HG02884 (cell line): Measurements from ENCODE around the gene RPN2.

ENCODE experiments used
- ATAC-seq: cut with Tn5 transposase; IDR thresholded peaks from one replicate; pipeline ENCODE4 v1.9.1; 2021; ENCODE audit warnings: mild to moderate bottlenecking, moderate library complexity; ENCODE audit not compliant: unreplicated experiment

RPN2 gene

DNA sequence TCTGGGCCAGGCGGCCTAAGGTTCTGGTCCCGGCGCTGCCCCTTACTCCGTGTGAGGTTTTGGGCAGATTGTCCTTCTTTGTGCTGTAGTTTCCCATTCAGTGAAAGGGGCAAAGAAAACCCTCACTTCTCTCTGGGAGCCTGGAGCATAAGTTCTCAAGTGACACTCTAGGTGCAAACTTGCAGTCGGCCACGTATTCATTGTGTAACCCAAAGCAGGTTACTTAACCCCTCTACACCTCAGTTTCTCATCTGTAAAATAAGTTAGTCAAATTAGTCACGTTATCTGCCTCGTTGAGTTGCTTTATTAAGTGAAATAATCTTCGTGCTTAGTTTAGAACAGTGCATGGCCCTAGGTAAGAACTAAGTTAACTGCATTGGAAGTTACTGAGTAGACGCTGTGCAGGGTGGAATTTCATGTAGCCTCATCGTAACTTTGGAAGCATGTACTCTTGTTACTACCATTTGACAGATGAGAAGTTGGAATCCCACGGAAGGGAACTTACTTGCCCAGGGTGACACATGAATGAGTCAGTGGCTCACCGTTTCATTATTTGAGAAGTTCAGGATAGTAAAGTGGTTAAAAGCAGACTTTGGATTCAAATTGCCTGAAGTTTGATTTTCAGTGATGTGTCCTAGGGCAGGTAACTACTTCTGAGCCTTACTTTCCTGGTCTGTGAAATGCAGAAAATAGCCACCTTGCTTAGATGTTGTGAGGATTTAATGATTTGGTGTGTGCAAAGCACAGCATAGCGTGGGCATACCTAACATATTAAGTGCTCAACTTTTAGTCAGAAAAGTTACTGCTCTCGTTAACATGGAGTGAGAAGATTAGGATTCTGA is 774 bp downstream of the RPN2 start:
- no peak for ATAC-seq

DNA sequence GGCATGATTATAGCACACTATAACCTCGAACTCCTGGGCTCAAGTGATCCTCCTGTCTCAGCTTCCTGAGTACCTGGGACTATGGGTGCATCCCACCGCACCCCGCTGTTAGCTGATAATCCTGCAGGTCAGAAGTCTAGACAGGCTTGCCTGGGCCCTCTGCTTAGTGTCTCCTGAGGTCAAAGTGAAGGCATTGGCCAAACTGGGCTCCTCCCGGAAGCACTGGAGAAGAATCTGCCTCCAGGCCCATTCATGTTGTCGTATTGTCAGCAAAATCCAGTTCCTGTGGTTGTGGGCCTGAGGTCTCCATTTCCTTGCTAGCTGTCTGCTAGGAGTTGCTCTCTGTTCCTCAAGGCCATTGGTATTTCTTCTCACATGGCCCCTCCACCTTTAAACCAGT is 6.6 kb downstream of the RPN2 start:
- no peak for ATAC-seq

DNA sequence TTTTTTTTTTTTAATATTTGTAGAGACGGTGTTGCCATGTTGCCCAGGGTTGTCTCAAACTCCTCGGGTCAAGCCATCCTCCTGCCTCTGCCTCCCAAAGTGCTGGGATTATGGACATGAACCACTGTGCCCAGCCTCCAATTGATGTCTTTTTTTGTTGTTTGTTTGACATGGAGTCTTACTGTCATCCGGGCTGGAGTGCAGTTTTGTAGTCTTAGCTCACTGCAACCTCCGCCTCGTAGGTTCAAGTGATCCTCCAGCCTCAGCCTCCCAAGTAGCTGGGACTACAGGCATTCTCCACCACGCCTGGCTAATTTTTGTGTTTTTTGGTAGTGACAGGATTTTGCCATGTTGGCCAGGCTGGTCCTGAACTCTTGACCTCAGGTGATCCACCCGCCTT is 9.7 kb downstream of the RPN2 start:
- no peak for ATAC-seq

DNA sequence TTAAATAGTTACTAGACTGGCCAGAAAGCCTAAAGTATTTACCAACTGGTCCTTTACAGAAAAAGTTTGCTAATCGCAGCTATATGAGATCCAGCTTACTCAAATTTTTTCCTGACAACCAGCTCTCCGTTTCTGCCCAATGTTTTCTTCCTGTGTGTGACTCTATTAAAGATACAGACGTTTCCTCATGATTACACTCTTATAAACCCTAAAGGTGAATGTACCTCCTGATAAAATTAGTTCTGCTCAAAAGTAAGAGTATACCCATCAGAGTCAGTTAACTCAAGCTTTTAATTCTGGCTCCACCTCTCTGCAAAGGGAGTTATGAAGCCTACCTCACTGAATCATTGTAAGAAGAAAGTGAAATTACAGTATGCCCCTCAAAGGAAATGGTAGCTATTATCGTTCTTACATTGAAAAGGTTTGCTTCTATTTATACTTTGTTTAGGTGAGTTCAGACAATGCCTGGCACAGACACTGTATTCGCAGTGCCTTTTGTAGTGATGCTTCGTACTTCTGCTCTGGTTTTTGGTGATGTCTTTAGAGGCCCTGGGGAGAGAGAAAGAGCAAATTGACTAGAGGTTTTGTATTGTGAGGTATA is 10.4 kb downstream of the RPN2 start:
- ATAC-seq = no peak

DNA sequence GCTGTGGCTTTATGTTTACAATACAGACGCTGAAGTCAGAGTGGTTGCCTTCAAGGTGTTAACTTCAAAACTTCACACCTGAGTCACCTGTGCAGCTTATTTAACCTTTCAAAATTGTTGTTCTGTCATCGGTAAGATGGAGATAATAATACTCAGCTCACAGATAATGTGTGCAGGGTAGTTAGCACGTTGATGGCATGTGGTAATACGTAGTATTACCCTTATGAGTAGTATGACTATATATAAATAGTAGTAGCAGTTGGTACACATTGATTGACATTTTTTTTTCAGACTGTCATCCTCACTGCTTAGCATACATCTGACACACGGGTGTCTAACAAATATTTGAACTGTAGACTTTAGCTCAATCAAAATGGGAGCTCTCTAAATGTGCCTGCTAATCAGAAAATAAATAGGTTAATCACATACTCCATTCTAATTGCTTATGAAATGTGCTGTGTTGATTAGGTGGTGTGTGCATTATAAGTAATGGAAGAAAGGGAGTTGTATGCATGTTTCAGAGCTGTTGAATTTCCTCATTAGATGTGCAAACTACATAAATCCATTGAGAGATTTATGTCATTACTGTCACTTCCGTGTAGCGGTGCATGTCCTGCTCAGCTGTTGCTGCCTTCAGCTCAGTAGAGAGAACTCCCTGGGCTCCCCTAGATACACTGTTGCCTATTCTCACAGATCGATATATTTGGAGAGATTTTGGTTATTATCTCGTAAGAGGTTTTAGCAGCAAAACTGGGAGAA is 11.4 kb downstream of the RPN2 start:
- ATAC-seq = no peak

DNA sequence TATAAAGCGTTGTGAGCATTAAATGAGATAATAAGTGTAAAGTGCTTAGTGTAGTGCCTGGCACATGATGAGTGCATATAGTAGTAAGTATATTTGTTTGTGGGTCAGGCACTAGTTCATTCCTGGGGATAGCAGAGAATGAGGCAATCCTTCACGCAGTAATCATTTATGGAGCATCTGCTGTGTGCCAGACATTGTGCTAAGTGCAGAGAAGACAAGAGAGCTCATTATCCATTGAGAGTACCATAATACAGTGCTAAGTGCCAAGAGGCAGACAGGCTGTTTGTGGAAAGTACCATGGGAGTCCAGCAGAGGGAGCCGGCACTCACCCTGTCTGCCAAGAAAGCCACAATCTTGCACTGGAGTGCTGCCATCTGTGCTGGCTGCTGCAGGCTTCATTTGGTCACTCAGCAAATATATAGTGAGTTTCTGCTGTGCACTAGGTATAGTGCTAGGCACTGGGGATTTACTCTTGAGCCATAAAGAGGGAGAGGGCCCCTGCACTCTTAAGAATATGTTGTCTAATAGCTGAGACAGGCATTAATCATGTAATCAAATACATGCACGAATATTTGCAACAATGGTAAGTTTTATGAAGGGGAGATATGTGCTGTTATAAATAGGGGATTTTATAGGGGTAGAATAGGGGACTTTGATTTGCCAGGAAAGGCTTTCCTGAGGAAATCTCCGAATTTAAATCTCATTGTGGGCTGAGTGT is 13.2 kb downstream of the RPN2 start:
- no peak for ATAC-seq

DNA sequence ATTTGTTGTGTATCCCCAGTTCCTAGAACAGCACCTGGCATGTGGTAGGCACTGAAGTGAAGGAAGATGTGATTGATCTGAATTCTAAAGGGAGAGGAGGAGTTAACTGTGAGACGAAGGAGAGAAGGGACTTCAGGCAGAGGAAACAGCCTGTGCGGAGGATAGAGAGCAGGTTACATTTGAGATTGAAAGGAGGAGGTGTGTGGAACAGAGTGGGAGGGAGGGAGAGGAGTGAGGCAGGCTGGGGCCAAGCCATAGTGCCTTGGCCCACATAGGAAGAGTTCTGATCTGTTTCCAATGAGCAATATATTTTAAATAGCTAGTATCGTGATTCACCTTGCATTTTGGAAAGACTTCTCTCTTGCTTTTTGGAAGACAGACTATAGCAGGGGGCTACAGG is 14.1 kb downstream of the RPN2 start:
- ATAC-seq = no peak

DNA sequence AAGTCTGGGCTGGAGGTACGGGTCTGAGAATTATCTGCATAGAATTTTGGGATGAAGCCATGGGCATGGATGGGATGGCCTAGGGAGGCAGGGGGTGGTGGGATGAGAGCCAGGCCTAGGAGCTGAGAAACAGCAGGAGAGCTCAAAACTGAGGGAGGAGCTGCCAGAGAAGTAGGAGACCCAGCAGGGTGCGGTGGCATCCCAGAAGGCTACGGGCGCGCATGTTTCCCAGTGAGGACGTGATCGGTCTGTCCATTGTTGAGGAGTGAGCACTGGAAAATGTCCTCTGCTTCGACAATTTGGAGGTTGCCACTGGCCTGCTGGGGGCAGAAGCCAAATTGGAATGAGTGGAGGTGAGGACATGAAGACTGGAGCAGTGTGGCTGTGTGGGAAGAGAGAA is 14.7 kb downstream of the RPN2 start:
- ATAC-seq = no peak

DNA sequence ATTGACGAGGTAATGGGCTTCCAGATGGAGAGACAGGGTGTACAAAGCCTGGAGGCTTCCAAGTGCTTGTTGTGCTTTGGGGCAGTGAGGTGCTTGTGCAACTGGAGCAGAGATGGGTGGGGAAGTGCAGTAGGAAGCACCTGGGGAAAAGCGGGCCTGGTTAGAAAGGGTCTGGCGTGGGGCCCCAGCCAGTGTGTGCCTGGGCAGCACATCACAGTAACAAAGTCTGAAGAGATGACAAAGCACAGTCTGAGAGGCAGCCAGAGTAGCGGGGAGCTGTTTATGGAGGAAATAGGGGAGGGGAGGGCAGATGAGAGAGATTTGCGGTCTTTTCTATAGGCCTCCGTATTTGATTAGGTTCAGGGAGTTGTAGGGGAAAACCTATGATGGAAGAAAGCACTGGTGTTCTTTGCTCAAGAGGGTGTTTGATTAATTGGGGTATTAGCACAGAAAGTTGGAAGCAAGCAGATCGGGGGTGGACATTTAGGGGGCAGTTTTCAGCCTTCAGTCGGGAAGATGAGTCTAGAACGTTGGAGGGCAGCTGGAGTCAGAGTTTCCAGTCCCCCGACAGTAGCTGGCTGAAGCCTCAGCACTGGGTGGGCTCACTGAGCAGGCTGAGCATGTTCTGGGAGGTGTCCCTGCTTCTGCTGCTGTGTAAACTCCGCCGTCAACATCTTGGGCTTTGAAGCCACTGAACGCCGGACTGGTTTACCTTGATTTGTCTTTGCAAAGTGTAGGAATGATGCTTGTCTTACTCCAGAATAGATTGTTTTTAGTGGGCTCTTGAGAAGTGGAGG is 15.7 kb downstream of the RPN2 start:
- no peak for ATAC-seq

DNA sequence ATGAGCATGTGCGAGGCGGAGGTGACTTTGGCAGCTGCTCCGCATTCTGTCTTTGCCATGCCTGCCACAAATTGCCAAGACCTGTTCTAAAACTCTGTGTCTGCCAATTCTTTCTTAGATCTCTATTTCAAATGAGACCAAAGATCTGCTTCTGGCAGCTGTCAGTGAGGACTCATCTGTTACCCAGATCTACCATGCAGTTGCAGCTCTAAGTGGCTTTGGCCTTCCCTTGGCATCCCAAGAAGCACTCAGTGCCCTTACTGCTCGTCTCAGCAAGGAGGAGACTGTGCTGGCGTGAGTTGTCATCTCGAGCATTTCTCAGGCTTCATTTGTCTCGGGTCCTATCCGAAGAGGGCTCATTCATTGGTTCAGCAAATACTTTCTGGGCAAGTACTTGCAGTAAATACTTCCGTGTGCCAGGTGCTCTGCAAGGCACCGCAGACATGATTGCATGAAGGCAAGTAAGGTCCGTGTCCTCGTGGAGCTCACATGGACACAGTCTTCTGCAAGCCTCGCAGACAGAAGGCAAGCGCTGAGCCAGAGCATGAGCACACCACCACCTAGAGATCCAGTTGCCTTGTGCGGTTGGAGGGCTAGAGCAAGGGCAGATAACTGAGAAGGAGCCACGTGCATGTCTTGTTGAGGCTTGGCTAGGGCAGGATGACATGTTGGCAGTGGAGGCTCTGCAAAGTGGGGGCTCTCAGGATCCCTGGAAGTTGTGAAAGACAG is 20.0 kb downstream of the RPN2 start:
- ATAC-seq = no peak

DNA sequence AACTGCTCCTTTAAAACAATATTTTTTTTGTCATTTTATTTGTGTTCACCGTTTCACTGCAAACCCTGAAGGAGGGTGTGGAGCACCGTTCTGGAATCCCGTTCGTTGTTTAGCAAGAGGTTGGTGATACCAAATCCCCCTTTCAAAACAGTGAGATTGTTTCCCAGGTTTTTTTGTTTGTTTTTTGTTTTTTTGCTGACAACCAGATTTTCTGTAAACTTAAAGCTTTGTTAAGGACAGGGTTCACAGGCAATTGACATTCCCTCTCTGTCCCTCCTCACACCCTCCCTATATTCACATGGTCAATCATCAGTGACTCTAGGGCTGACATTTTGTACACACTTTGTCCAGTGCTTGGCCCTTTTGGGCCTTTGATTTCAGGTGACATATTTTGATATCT is 21.2 kb downstream of the RPN2 start:
- no peak for ATAC-seq

DNA sequence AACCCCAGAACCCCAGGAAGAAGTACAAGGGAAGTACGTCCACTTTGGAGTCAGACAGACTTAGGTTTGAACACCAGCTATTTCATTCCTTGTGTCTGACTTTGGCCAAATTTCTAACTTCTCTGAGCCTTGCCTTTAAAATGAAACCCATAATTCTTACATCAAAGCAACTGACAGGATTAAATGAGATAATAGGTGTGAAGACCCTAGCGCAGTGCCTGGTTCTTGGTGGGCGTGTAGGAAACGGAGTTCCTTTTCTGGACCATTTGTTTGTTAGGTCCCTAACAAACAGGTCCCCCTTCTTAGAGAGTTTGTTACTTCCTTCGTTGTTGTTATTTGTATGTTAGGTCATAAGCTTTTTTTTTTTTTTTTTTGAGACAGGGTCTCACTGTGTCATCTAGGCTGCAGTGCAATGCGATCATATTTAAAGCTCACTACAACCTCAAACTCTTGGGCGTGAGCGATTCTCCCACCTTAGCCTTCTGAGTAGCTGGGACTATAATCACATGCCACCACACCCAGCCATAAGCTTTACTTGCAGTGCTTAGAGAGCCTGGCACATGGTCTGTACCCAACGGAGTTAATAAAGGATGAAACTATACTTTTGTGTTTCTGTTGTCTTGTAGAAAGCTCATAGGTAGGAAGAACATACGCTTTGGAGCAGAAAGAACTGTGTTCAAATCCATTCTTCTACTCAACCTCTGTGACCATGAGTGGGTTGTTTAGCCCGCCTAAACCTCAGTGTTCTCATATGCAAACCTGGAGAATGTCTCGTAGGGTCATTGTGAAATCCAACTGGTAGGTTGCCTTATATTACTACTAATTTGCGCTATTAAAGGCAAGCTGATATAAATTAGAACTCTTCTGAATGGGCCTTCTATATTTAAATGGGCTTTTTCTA is 22.0 kb downstream of the RPN2 start:
- ATAC-seq = no peak

DNA sequence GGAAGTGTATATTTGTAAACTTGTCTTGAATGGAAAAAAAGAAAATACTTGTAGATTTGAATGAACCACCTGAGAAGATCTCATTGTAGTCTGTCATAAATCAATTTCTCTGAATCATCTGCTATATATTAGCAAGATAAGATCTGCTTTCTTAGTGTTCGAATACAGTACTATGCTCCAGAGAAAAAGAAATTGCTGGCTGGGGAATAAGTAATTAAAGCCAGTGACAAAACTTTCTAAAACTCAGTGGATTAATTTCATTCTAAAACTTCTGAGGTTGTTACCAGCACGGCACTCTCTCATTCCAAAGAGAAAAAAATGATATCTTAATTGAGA is 22.7 kb downstream of the RPN2 start:
- no peak for ATAC-seq

DNA sequence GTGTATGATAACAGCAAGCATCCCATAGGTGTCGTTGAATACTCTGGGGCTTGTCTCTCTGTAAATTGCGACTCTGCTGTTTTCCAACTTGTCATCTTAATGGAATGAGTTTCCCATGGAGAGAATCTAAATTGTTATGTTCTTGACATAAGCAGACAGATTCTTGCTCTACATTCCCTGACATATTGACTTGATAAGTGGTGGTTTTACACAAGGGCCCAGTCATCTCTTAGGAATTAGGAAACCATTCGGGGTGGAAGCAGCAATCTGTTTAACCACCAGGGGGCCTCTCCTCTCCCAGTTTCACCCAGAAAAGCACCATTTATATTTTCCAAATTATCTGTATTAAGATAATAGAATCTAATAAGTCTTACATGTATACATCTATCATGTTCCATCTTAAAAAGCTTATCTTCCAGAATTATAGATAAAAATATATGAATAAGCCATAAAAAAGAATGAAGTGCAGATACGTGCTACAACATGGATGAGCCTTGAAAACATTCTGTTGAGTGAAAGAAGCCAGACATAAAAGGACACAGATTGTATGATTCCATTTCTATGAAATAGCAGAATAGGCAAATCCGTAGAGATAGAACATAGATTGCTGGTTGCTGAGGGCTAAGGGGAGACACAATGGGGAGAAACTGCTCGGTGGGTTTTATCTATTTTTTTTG is 23.3 kb downstream of the RPN2 start:
- ATAC-seq = no peak

DNA sequence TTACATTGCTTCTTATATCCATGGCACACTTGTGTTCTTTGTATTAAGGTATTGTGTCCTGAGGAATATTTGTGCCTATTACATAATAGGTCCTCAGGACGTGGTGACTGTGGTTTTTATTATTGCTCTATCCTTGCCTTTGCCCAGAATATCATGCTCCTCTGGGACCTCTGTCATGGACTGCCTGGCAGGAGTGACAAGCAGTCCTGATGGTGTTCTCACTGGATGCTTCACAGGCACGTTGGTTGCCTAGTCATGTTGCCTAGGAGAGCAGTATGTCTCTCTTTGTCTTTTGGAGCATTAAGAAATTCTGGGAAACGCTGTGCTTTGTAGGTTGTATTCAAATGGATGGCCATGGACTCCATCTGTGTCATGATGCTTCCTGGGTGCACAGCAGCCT is 24.9 kb downstream of the RPN2 start:
- no peak for ATAC-seq

DNA sequence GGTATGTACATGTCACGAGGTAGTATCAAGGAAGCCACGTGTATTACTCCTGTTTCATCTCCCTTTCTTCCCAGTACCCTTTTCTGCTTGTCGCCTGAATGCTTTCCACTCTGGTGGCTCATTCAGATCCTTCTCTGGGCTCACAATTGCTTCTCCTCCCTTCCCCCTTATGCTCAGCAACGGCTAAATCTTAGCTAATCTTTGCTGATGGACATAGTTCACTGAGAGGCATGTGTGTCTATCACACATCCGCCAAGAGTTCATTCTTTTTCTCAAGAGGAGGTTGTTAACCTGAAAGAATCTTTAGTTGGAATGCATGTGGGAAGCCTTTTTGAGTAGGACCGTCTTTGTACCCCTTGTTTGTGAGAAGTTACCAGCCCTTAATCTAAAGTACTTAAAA is 26.0 kb downstream of the RPN2 start:
- ATAC-seq = no peak

DNA sequence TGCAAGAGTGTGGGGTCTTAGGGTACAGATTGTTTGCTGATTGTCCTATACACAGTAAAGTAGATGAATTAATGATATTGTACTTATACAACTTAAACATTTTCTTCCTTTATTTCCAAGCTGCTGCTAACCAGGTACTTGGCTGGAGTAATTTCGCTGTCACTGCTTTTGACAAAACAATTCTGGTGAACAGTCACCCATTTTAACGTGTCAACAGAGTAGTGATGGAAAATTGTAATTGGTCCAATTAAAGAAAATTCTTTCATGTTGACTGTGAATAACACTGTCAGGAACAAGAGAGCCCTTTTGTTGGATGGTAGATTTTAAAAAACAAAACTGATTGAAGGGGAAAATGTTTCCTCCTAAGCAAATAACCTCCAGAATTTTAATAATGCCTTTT is 26.7 kb downstream of the RPN2 start:
- no peak for ATAC-seq

DNA sequence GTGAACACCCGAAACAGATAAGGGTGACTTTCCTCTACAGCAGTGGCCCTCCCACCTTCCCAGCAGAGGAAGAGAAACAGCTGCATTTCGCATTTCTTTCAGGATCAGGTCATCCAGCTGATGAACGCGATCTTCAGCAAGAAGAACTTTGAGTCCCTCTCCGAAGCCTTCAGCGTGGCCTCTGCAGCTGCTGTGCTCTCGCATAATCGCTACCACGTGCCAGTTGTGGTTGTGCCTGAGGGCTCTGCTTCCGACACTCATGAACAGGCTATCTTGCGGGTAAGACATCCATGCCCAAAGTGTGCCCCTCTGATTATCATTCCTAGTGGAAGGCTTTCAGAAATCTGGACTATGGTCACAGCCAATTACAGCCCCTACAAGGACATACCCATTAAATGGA is 28.0 kb downstream of the RPN2 start:
- ATAC-seq = no peak

DNA sequence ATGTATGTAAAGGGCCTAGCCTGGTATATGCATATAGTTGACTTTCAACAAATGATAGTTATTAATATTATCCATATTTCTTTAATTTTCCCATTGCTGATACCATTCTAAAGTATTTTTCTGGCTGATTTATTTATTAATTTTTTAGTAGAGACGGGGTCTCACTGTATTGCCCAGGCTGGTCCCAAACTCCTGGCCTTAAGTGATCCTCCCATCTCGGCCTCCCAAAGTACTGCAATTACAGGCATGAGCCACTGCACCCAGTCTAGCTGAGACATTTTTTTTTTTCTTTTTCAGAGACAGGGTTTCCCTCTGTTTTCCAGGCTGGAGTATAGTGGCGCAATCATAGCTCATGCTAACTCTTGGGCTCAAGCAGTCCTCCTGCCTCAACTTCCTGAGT is 30.1 kb downstream of the RPN2 start:
- no peak for ATAC-seq
